Astrocyte of the spinal cord (primary cell): ENCODE data around the gene PRKAR2B.
"Not testable (repeated sequence)": the region's sequence is repeated elsewhere in the genome, so short reads cannot be mapped to it uniquely, and the experiment has no call there.

Source experiments
- DNase-seq: peaks from one replicate; pipeline ENCODE4 v3.0.0; 2011; ENCODE audit warnings: low read depth, low spot score
- H3K4me3 ChIP-seq: 2 replicates; pipeline ENCODE4 v1.5.1; 2011; ENCODE audit warnings: low read depth, mild to moderate bottlenecking, low read length, moderate library complexity
- in situ Hi-C: cut with HindIII; loops from 2 replicates; pipeline ENCODE4 v1.10.0; 2017; ENCODE audit warnings: low sequenced_read_pairs
- TF ChIP-seq, protein P1 (sequence below): IDR thresholded peaks from 2 replicates; pipeline ENCODE4 v1.5.1; 2012; ENCODE audit warnings: low read depth, mild to moderate bottlenecking, low read length, inconsistent platforms

PRKAR2B gene

DNA sequence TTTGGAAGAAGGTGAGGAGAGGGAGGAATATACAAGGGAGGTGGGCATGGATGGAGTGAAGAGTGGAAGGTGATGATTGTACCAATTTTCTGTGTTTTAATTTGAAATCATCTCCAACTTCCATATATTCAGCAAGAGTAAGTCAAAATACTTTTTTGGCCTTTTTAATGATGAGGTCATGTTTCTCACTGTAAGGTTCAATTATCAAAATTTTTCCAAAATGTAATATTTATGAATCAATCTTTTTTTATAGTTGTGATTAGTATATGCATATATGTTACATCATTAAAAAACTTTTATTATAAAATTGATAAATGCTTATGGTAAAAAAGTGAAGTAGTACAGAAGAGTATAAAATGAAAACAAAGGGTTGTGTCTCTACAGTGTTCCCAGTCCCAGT, 40.7 kb downstream of the PRKAR2B start:
- no peak for DNase-seq
- in situ Hi-C loops, result no loop called here
- H3K4me3 ChIP-seq, result no peak overlapping the region
- TF ChIP-seq, protein P1, sequence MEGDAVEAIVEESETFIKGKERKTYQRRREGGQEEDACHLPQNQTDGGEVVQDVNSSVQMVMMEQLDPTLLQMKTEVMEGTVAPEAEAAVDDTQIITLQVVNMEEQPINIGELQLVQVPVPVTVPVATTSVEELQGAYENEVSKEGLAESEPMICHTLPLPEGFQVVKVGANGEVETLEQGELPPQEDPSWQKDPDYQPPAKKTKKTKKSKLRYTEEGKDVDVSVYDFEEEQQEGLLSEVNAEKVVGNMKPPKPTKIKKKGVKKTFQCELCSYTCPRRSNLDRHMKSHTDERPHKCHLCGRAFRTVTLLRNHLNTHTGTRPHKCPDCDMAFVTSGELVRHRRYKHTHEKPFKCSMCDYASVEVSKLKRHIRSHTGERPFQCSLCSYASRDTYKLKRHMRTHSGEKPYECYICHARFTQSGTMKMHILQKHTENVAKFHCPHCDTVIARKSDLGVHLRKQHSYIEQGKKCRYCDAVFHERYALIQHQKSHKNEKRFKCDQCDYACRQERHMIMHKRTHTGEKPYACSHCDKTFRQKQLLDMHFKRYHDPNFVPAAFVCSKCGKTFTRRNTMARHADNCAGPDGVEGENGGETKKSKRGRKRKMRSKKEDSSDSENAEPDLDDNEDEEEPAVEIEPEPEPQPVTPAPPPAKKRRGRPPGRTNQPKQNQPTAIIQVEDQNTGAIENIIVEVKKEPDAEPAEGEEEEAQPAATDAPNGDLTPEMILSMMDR, result no peak

DNA sequence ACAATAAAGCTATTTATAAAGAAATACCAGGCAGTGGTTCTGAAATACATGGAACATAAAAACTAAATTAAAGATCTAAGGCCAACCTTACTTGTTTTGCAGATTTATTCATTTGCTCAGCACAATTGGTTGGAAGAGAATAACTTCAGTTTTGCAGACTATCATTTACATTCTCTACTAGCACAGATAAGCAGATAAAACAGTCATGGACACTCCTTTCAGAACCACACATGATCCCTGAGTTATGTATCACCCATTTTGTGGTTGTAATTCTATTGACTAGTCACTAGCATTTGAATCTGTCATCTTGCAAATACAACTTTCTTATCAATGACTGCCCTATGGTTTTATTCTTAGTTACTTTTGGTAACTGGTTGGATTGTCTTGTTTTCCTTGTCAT, 45.1 kb downstream of the PRKAR2B start:
- H3K4me3 ChIP-seq, result no peak overlapping the region
- TF ChIP-seq, protein P1, result no peak
- DNase-seq, result no peak
- in situ Hi-C loops, result no loop called here

DNA sequence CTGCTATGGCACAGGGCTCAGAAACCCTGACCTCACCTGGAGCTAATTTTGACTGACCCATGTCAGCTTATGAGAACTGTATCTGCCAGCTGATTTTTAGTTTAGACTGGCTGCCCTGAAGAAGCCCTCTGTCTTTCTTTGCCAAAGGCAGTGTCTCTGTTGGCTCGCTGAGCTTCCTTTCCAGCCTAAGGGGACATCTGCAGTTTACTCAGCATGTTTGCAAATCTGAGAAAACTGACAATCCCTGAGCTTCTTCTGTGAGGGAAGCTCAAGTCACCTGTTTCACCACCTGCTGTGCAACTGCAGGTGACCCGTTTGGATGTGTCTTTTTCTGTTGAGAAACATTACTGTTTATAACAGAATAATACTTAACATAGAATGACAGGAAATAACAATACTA, 46.0 kb downstream of the PRKAR2B start:
- DNase-seq, result no peak
- TF ChIP-seq, protein P1, result no peak
- no peak overlapping the region for H3K4me3 ChIP-seq
- in situ Hi-C loops, result no loop called here

DNA sequence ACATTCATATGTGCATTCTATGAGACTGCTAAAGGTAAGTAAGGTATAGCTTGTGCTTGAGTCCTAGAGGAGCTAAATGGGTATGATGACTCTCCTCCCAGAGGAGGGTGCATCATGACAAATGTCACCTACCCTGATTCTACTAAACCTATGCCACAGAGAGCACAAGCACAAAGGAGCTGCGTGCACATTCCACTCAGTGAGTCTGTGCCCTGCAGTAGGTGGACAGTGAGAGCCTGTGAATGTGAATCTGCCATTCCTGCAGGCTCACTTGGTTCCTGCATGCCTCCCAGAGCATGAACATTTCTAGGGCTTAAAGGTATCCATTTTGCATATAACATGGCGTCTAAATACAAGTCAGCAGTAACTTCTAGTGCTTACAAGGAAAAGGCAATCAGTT, 46.8 kb downstream of the PRKAR2B start:
- DNase-seq, result no peak
- TF ChIP-seq, protein P1, result no peak
- in situ Hi-C loops, result no loop called here
- no peak overlapping the region for H3K4me3 ChIP-seq

DNA sequence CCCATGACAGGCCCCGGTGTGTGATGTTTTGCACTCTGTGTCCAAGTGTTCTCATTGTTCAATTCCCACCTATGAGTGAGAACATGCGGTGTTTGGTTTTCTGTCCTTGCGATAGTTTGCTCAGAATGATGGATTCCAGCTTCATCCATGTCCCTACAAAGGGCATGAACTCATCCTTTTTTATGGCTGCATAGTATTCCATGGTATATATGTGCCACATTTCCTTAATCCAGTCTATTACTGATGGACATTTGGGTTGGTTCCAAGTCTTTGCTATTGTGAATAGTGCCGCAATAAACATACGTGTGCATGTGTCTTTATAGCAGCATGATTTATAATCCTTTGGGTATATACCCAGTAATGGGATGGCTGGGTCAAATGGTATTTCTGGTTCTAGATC, 49.2 kb downstream of the PRKAR2B start:
- H3K4me3 ChIP-seq, in situ Hi-C loops, DNase-seq: not testable (repeated sequence)

DNA sequence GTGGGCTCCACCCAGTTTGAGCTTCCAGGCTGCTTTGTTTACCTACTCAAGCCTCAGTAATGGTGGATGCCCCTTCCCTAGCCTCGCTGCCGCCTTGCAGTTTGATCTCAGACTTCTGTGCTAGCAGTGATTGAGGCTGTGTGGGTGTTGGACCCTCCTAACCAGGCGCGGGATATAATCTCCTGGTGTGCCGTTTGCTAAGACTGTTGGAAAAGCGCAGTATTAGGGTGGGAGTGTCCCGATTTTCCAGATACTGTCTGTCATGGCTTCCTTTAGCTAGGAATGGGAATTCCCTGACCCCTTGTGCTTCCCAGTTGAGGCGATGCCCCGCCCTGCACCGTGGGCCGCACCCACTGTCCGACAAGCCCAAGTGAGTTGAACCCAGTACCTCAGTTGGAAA, 54.6 kb downstream of the PRKAR2B start:
- in situ Hi-C loops, DNase-seq, H3K4me3 ChIP-seq: not testable (repeated sequence)

DNA sequence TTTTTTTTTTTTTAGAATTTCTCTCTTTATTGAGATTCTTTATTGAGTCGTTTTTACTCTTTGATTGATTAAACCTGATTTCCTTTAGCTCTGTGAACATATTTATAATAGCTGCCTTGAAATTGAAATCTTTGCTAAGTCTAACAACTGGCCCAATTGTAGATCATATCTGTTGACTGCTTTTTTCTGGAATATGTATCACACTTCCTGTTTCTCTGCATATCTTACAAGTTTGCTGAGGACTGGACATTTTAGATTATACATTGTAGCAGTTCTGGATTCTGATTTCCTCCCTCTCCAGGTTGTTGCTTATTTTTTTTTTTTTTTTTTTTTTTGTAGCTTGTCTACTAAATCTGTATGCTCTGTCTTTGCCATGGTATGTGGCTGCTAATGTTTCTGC, 56.3 kb downstream of the PRKAR2B start:
- in situ Hi-C loops, result no loop called here
- TF ChIP-seq, protein P1, result no peak
- DNase-seq, result no peak
- H3K4me3 ChIP-seq, result no peak overlapping the region

DNA sequence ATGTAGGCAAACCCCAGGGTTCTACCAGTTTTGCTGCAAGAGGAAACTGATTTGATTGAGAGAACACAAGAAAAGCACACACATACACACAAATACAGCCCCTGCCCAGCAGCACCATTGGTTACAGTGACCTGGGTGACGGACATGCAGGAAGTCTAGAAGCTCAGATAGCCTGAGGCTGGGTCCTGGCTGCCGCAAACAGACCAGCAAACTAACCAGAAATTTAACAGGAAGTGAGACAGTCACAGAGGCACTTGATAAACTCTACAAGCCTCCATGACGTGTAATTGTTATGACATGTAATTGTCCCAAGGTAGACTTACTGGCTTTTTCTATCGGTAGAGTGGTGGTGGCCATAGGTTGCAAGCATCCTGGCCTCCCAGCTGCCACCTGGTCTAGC, 58.9 kb downstream of the PRKAR2B start:
- no peak overlapping the region for H3K4me3 ChIP-seq
- in situ Hi-C loops, result no loop called here
- DNase-seq, result peak; percentile 5
- TF ChIP-seq, protein P1, result no peak
